ENCODE data around the gene NOX5. TPM values are rescaled to one million over a fixed set of nuclear protein-coding genes. Genes with fewer than 3 reads are reported as not detected.
"Not testable (repeated sequence)": the region's sequence is repeated elsewhere in the genome, so short reads cannot be mapped to it uniquely, and the experiment has no call there.

The NOX5 gene
- total RNA-seq, 2 donors from 2014 or later = 0.05 to 0.17 TPM

DNA sequence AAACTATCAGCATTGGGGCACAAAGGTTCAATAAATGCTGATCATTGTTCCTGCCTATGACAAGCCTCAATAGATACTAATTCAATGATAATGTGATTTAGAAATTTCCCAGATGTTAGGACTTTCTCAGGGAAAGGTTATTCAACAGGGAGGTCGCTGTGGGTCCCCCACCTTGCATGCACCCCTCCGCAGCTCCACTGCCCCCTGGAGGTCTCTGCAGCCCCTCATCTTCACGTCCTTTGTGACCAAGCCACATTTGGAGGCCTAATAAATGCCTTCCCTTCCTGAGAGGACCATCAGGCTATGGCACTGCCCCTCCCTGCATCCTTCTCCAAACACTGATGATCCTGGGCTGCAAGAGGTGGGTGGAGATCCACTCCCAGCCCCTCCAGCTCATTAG lies 50.2 kb downstream of the NOX5 start:
- TF ChIP-seq, protein P1, sequence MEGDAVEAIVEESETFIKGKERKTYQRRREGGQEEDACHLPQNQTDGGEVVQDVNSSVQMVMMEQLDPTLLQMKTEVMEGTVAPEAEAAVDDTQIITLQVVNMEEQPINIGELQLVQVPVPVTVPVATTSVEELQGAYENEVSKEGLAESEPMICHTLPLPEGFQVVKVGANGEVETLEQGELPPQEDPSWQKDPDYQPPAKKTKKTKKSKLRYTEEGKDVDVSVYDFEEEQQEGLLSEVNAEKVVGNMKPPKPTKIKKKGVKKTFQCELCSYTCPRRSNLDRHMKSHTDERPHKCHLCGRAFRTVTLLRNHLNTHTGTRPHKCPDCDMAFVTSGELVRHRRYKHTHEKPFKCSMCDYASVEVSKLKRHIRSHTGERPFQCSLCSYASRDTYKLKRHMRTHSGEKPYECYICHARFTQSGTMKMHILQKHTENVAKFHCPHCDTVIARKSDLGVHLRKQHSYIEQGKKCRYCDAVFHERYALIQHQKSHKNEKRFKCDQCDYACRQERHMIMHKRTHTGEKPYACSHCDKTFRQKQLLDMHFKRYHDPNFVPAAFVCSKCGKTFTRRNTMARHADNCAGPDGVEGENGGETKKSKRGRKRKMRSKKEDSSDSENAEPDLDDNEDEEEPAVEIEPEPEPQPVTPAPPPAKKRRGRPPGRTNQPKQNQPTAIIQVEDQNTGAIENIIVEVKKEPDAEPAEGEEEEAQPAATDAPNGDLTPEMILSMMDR (IDR thresholded peaks at IDR 0.05) = no peak
- no peaks in the 10 kb centered on the region for H3K36me3 ChIP-seq
- no peak for DNase-seq
- no peaks in the 10 kb centered on the region for H3K9me3 ChIP-seq
- H3K9ac ChIP-seq (ENCODE audit: low read depth in 2 of 2, low read length in 2 of 2) = no peak overlapping the region
- no peak overlapping the region for H3K4me3 ChIP-seq
- H3K27ac ChIP-seq = no peak overlapping the region
- H3K4me1 ChIP-seq = no peaks in the 10 kb centered on the region
- intact Hi-C loops (cut with DNase I) = loop anchor here (10.0 kb wide), 1 partner anchor 90 kb away; no protein-coding TSS in a partner anchor
- H3K27me3 ChIP-seq = no peaks in the 10 kb centered on the region

DNA sequence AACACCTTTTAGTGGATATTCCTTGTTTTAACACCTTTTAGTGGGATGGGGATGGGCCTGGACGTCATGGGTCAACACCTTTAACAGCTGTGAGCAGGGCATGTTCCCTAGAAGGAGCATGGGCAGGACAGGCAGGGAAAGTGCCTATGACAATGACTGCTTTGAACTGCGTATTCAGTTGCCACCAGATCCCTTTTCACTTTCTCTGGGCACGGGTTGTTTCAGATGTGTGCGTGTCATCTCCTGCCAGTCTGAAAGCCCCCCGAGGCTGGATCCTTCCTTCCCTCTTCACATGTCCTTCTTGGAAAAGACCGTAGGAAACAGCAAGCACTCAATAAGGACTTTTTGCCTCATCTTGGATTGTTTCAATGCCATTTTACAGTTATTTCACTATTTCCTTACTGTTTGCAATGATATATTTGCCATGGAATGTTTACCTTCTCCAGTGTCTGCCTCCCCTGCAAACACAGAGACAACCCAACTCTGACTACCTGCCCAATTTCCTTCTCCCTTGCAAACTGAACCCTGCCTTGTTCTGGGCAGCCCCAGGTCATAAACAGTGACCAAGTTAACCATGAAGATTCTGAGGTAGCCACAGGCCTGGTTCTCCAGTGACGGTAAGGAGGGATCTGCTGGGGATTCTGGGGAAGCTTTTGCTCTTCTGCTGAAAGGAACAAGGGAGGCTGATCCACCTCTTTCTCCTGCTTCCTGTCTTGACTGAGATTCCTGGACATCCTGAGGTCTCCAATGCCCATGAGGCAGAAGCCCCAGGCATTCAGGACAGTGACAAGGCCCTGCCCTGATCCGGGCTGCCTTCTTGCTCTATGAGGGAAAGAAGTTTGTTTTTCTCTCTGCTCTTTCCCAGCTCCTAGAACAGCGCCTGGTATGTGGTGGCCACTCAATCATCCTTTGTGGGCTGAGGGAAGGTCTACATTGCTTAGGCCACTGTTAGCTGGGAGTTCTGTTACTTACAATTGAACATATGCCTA lies 51.8 kb downstream of the NOX5 start:
- TF ChIP-seq, protein P1 (IDR thresholded peaks at IDR 0.05) = no peak
- Histone ChIP-seq H3K27me3 (no peaks in the 10 kb centered on the region), H3K9me3 (no peaks in the 10 kb centered on the region), H3K27ac (no peak overlapping the region), H3K4me1 (no peaks in the 10 kb centered on the region), H3K36me3 (no peaks in the 10 kb centered on the region), H3K9ac (ENCODE audit: low read depth in 2 of 2, low read length in 2 of 2) (no peak overlapping the region), H3K4me3 (no peak overlapping the region)
- no peak for DNase-seq
- intact Hi-C loops (cut with DNase I) = loop anchor here (10.0 kb wide), 1 partner anchor 88 kb away; no protein-coding TSS in a partner anchor

DNA sequence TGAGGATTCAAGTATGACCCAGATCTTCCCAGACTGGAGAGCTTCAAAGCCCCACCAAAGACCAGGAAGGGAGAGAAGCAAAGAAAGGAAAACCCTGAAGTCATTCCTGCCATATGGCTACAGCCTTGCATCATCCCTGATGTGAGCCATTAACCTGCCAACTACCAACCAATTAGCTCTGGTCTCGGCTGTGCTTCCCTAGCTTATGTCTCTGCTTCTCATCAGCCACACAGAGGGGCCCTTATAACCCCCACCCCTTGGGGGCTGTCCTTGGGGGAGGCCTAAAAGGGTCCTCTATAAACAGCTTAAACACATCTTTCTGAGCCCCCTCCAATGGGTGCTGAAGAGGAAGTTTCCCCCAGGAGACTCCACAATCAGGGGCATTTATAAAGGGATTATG lies 52.8 kb downstream of the NOX5 start:
- H3K4me1 ChIP-seq = no peaks in the 10 kb centered on the region
- H3K36me3 ChIP-seq = no peaks in the 10 kb centered on the region
- no peak overlapping the region for H3K9ac ChIP-seq (ENCODE audit: low read depth in 2 of 2, low read length in 2 of 2)
- H3K9me3 ChIP-seq = no peaks in the 10 kb centered on the region
- H3K27me3 ChIP-seq = no peaks in the 10 kb centered on the region
- intact Hi-C loops (cut with DNase I) = loop anchor here (10.0 kb wide), 1 partner anchor 88 kb away; no protein-coding TSS in a partner anchor
- H3K27ac ChIP-seq = no peak overlapping the region
- DNase-seq = no peak
- TF ChIP-seq, protein P1 (IDR thresholded peaks at IDR 0.05) = no peak
- no peak overlapping the region for H3K4me3 ChIP-seq

DNA sequence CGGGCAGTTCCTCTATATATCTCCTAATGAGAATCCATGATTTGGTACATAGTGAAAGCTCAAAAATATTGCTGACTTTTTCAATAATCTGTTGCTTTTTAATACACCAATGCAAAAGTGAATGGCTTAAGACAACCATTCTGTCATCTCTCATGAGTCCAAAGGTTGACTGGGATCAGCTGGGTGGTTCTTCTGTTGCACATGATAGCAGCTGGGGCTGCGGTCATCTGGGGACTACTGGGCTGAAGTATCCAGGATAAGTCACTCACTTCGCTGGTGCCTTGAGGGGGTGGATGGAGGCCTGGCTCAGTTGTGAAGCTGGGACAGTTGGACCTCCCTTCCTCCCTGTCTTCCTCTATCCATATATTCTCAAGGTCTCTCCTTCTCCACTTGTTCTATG lies 53.7 kb downstream of the NOX5 start:
- H3K9ac ChIP-seq (ENCODE audit: low read depth in 2 of 2, low read length in 2 of 2) = no peak overlapping the region
- H3K27me3 ChIP-seq = no peaks in the 10 kb centered on the region
- H3K9me3 ChIP-seq = no peaks in the 10 kb centered on the region
- intact Hi-C loops (cut with DNase I) = loop anchor here (10.0 kb wide), 1 partner anchor 87 kb away; no protein-coding TSS in a partner anchor
- H3K27ac ChIP-seq = no peak overlapping the region
- DNase-seq = no peak
- H3K4me1 ChIP-seq = no peaks in the 10 kb centered on the region
- no peak overlapping the region for H3K4me3 ChIP-seq
- TF ChIP-seq, protein P1 (IDR thresholded peaks at IDR 0.05) = no peak
- H3K36me3 ChIP-seq = no peaks in the 10 kb centered on the region

DNA sequence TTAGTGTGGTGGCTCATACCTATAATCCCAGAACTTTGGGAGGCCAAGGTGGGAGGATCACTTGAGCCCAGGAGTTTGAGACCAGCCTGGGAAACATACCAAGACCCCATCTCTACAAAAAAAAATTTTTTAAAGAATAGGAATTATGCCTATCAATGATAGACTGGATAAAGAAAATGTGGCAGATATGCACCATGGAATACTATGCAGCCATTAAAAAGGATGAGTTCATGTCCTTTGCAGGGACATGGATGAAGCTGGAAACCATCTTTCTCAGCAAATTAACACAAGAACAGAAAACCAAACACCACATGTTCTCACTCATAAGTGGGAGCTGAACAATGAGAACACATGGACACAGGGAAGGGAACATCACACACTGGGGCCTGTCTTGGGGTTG lies 54.8 kb downstream of the NOX5 start:
- intact Hi-C loops (cut with DNase I) = loop anchor here (10.0 kb wide), 1 partner anchor 86 kb away; no protein-coding TSS in a partner anchor
- DNase-seq; H3K4me1 ChIP-seq; H3K9me3 ChIP-seq; H3K27me3 ChIP-seq; H3K36me3 ChIP-seq; H3K9ac ChIP-seq (ENCODE audit: low read depth in 2 of 2, low read length in 2 of 2); H3K4me3 ChIP-seq; H3K27ac ChIP-seq: not testable (repeated sequence)

DNA sequence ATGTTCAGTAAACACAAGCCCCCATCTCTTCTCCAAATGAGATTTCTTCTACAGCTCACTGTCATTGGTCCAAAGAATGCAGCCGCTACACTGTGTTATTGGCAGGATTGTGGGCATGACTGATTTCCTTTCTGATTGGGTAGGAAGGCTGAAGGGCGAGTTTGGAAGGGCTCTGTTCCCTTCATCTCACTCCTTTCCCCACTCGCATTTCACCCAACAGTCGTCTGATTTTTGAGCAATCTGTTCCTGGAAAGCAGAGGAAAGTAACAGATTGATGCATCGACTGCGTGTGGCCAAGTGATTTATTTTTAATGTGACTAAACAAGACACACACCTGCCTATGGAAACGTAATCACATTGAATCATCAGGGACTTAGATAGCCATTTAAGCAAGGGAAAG lies 55.5 kb downstream of the NOX5 start:
- Histone ChIP-seq H3K4me3 (no peak overlapping the region), H3K36me3 (no peaks in the 10 kb centered on the region), H3K9ac (ENCODE audit: low read depth in 2 of 2, low read length in 2 of 2) (no peak overlapping the region), H3K9me3 (no peaks in the 10 kb centered on the region), H3K4me1 (no peaks in the 10 kb centered on the region), H3K27ac (no peak overlapping the region), H3K27me3 (no peaks in the 10 kb centered on the region)
- no peak for DNase-seq
- TF ChIP-seq, protein P1 (IDR thresholded peaks at IDR 0.05) = no peak
- intact Hi-C loops (cut with DNase I) = loop anchor here (10.0 kb wide), 1 partner anchor 85 kb away; no protein-coding TSS in a partner anchor

All from colonic mucosa (tissue), 4 donors.